Mucosa of descending colon (tissue), 3 donors: ENCODE results near the gene DHX58. TPM values are rescaled to one million over a fixed set of nuclear protein-coding genes. Genes with fewer than 3 reads are reported as not detected.

Experiments
- ATAC-seq: fragments of 200-7000 bp; cut with Tn5 transposase; one replicate; pipeline ENCODE4 v1.9.1; 2020; ENCODE audit warnings: mild to moderate bottlenecking, moderate library complexity
- DNase-seq, 3 donors: peaks; one replicate each; pipeline ENCODE4 v3.0.0-alpha.2; 2020
- H3K36me3 ChIP-seq: fragments of 200-600 bp; one replicate; pipeline ENCODE4 v1.8.0; 2021; ENCODE audit warnings: low read depth, mild to moderate bottlenecking
- H3K4me1 ChIP-seq: fragments of 200-600 bp; one replicate; pipeline ENCODE4 v1.8.0; 2021; ENCODE audit warnings: low read depth, mild to moderate bottlenecking
- H3K4me3 ChIP-seq: fragments of 200-600 bp; one replicate; pipeline ENCODE4 v1.8.0; 2021; ENCODE audit warnings: mild to moderate bottlenecking
- H3K9me3 ChIP-seq: fragments of 200-600 bp; one replicate; pipeline ENCODE4 v1.8.0; 2021; ENCODE audit warnings: mild to moderate bottlenecking
- CTCF ChIP-seq: fragments of 200-600 bp; IDR thresholded peaks from one replicate; pipeline ENCODE4 v1.8.0; 2022; ENCODE audit warnings: antibody characterized with exemption, mild to moderate bottlenecking
- intact Hi-C, 2 donors: fragments of 100-400 bp; cut with DNase I in 1 of 2; cut with micrococcal nuclease in 1 of 2; formaldehyde crosslinking; loops; one replicate each; pipeline versions ENCODE4 v1.11.0 to v1.11.1; 2022; cut with DNase I, micrococcal nuclease
- total RNA-seq, 3 donors: library from RNA; stranded (reverse); fragmentation: NEBNext Ultra II Directional in 2 of 3; extraction: Animal tissue kit (Norgen Biotek cat#: 25700) in 2 of 3; gene quantifications; one replicate each; pipeline versions ENCODE4 v1.2.1 to v1.2.4, GENCODE V29; 2021 to 2023
- donor health status: DM: no; HTN: no; CAD: no; lungs with moderate emphysema.
- donor health status: DM: no; HTN: no; CAD: no.
- donor health status: DM: no; HTN: yes; CAD: no.

Gene DHX58
- total RNA-seq, 3 donors from 2014 or later, result 11.7 to 18.0 (median 14.0) TPM

- no peak overlapping the region for H3K4me3 ChIP-seq
- H3K36me3 ChIP-seq, result no peaks in the 10 kb centered on the region
- no peaks in the 10 kb centered on the region for H3K9me3 ChIP-seq
- DNase-seq, result no peak
- no peak for ATAC-seq
- intact Hi-C loops, result no loop called here
- TF ChIP-seq CTCF, result no peak
- peaks cover 12% of the 10 kb centered on the region for H3K4me1 ChIP-seq
Observed at GRCh38 chr17:42053731-42054500, 58.6 kb downstream of the DHX58 start.

GRCh38 chr17:42052346-42052877 lies 60.1 kb downstream of the DHX58 start:
- ATAC-seq, result no peak
- no peaks in the 10 kb centered on the region for H3K9me3 ChIP-seq
- DNase-seq, result no peak

GRCh38 chr17:42051645-42052044 lies 60.9 kb downstream of the DHX58 start:
- DNase-seq (no peak), ATAC-seq (no peak)
- no peaks in the 10 kb centered on the region for H3K9me3 ChIP-seq
- intact Hi-C loops, result no loop called here
- no peak overlapping the region for H3K4me3 ChIP-seq
- TF ChIP-seq CTCF, result no peak
- no peaks in the 10 kb centered on the region for H3K36me3 ChIP-seq
- peaks cover 12% of the 10 kb centered on the region for H3K4me1 ChIP-seq

More at GRCh38 chr17:42052346-42052877, 60.1 kb downstream of the DHX58 start:
- Histone ChIP-seq H3K4me3 (no peak overlapping the region), H3K4me1 (peaks cover 12% of the 10 kb centered on the region), H3K36me3 (no peaks in the 10 kb centered on the region)
- intact Hi-C loops, result no loop called here
- no peak for TF ChIP-seq CTCF

Other genes with a start within 250 kb of the DHX58 start
- 10 to 100 TPM in 1 of 3 donors, 1 to 10 TPM in 2; 7.6 to 14.7 (median 8.5) TPM for gene KLHL11, start 247.3 kb downstream of the DHX58 start, total RNA-seq
- 10 to 100 TPM; 80.3 to 95.2 (median 81.5) TPM for gene ACLY, start 193.8 kb downstream of the DHX58 start, total RNA-seq
- gene ODAD4, start 182.1 kb downstream of the DHX58 start, total RNA-seq, result 1 to 10 TPM in 1 of 3 donors, under 1 TPM in 1, not detected in 1; 0.34 to 2.1 TPM
- 10 to 100 TPM; 44.1 to 88.0 (median 51.6) TPM for gene CNP, start 145.9 kb downstream of the DHX58 start, total RNA-seq
- 100 to 1,000 TPM in 1 of 3 donors, 10 to 100 TPM in 2; 80.6 to 108 (median 86.7) TPM for gene DNAJC7, start 95.3 kb downstream of the DHX58 start, total RNA-seq
- 10 to 100 TPM; 29.5 to 34.9 (median 31.1) TPM for gene NKIRAS2, start 92.6 kb downstream of the DHX58 start, total RNA-seq
- gene C17orf113, start 62.1 kb downstream of the DHX58 start, total RNA-seq, result 1 to 10 TPM; 1.2 to 3.8 (median 2.0) TPM
- under 1 TPM; 0.41 to 0.96 (median 0.58) TPM for gene ZNF385C, start 14.2 kb downstream of the DHX58 start, total RNA-seq
- gene KAT2A, start 8.7 kb upstream of the DHX58 start, total RNA-seq, result 10 to 100 TPM; 21.6 to 47.8 (median 31.4) TPM
- gene HSPB9, start 10.1 kb upstream of the DHX58 start, total RNA-seq, result under 1 TPM in 1 of 3 donors, not detected in 2; 0.28 TPM
- 100 to 1,000 TPM; 133 to 161 (median 160) TPM for gene RAB5C, start 42.3 kb upstream of the DHX58 start, total RNA-seq
- under 1 TPM in 2 of 3 donors, not detected in 1; 0.06 to 0.10 TPM for gene KCNH4, start 68.4 kb upstream of the DHX58 start, total RNA-seq
- not detected for gene HCRT, start 72.7 kb upstream of the DHX58 start, total RNA-seq
- 10 to 100 TPM; 21.9 to 22.2 (median 22.0) TPM for gene GHDC, start 81.8 kb upstream of the DHX58 start, total RNA-seq
- gene STAT5B, start 163.7 kb upstream of the DHX58 start, total RNA-seq, result 10 to 100 TPM; 30.1 to 93.0 (median 32.2) TPM
- gene STAT5A, start 175.8 kb upstream of the DHX58 start, total RNA-seq, result 10 to 100 TPM; 26.4 to 53.7 (median 29.7) TPM